ENCODE results near the gene CPT1C.

CPT1C gene

GRCh38 chr19:49660338-49660961 lies 30.5 kb upstream of the CPT1C start:
- no peak for DNase-seq (ENCODE audit: low spot score)

GRCh38 chr19:49662011-49662410 lies 28.9 kb upstream of the CPT1C start:
- DNase-seq (ENCODE audit: low spot score): no peak

- no peak for DNase-seq (ENCODE audit: low spot score)
Observed at GRCh38 chr19:49663224-49663623, 27.7 kb upstream of the CPT1C start.

GRCh38 chr19:49664171-49665035 lies 26.5 kb upstream of the CPT1C start:
- peak; percentile 94 for DNase-seq (ENCODE audit: low spot score)

GRCh38 chr19:49665036-49665350 lies 25.9 kb upstream of the CPT1C start:
- DNase-seq (ENCODE audit: low spot score): no peak

GRCh38 chr19:49665351-49666119 lies 25.4 kb upstream of the CPT1C start, which contains the start of the genes BCL2L12 and IRF3:
BCL2L12 (plus strand) TSS chr19:49665933; CDS start chr19:49666693, 760 bp downstream.
IRF3 (minus strand) TSS chr19:49665857; CDS start chr19:49664838, 1,019 bp downstream.
- DNase-seq (ENCODE audit: low spot score): peak; percentile 94

GRCh38 chr19:49666120-49666444 lies 24.8 kb upstream of the CPT1C start:
- no peak for DNase-seq (ENCODE audit: low spot score)

GRCh38 chr19:49667473-49667872 lies 23.4 kb upstream of the CPT1C start:
- no peak for DNase-seq (ENCODE audit: low spot score)

GRCh38 chr19:49669516-49669915 lies 21.4 kb upstream of the CPT1C start:
- DNase-seq (ENCODE audit: low spot score): no peak

GRCh38 chr19:49672131-49672919 lies 18.6 kb upstream of the CPT1C start:
- peak; percentile 96 for DNase-seq (ENCODE audit: low spot score)

GRCh38 chr19:49676136-49676783 lies 14.7 kb upstream of the CPT1C start:
- peak; percentile 76 for DNase-seq (ENCODE audit: low spot score)

GRCh38 chr19:49676784-49677230 lies 14.1 kb upstream of the CPT1C start:
- peak; percentile 98 for DNase-seq (ENCODE audit: low spot score)

- DNase-seq (ENCODE audit: low spot score): no peak
Observed at GRCh38 chr19:49677231-49677900, 13.6 kb upstream of the CPT1C start, which contains the start of gene PRMT1. PRMT1 (plus strand) TSS chr19:49677271; CDS start chr19:49677281, 10 bp downstream.

- DNase-seq (ENCODE audit: low spot score): peak; percentile 78
Observed at GRCh38 chr19:49677901-49678674, 12.8 kb upstream of the CPT1C start.

GRCh38 chr19:49678985-49679770 lies 11.7 kb upstream of the CPT1C start:
- no peak for DNase-seq (ENCODE audit: low spot score)

GRCh38 chr19:49679771-49680413 lies 11.0 kb upstream of the CPT1C start:
- DNase-seq (ENCODE audit: low spot score): no peak

GRCh38 chr19:49680421-49681351 lies 10.2 kb upstream of the CPT1C start:
- peak; percentile 98 for DNase-seq (ENCODE audit: low spot score)

All from HuH-7 (cell line).